Measurements from ENCODE around the gene TPSG1. TPM values are rescaled to one million over a fixed set of nuclear protein-coding genes. Genes with fewer than 3 reads are reported as not detected.
"Not testable (repeated sequence)": the region's sequence is repeated elsewhere in the genome, so short reads cannot be mapped to it uniquely, and the experiment has no call there.

Gene TPSG1
- not detected for polyA plus RNA-seq (2012; ENCODE audit: missing spikeins)

DNA sequence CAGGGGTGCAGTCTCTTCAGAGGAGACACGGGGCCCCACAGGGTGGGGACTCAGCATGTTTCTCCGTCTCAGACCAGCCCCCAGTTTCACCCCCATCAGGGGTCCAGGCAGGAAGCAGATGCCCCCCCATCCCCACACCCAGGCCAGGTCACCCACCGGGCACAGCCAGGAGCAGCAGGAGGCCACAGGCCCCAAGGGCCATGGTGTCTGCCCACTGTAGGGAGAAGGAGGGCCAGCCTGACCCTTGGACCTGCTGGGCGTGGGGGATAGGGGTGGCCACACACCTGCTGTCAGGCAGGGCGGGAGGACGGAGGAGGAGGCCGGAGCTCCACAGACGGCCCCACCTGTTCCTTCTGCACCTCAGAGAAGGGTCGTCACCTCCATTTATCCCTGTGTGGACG, at the start of gene TPSG1:
TPSG1 (minus strand) TSS at position 218 of the 401 bp plus-strand sequence; CDS start at position 202, 16 bp downstream.
- FAIRE-seq (no peak), DNase-seq (ENCODE audit: insufficient read length) (no peak)
- TF ChIP-seq POLR2A (IDR thresholded peaks at IDR 0.05; ENCODE audit: low read depth, low read length) (no peak), TAF1 (IDR thresholded peaks at IDR 0.05; ENCODE audit: borderline replicate concordance, low read depth, low read length) (no peak), POLR2AphosphoS5 (IDR thresholded peaks at IDR 0.05; ENCODE audit: low read depth, low read length) (no peak)

DNA sequence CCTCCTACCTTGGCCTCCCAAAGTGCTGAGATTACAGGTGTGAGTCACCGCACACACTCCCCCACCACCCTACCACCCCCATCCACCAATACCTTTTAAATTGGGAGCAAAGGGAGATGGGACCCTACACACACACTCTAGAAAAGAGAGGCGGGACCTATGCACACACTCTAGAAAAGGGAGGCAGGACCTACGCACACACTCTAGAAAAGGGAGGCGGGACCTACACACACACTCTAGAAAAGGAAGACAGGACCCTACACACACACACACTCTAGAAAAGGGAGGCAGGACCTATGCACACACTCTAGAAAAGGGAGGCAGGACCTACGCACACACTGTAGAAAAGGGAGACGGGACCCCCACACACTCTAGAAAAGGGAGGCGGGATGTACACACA, 49.7 kb upstream of the TPSG1 start:
- TF ChIP-seq POLR2A (IDR thresholded peaks at IDR 0.05; ENCODE audit: low read depth, low read length) (no peak), POLR2AphosphoS5 (IDR thresholded peaks at IDR 0.05; ENCODE audit: low read depth, low read length) (no peak), TAF1 (IDR thresholded peaks at IDR 0.05; ENCODE audit: borderline replicate concordance, low read depth, low read length) (no peak)
- no peak for DNase-seq (ENCODE audit: insufficient read length)
- FAIRE-seq, result no peak

GRCh38 chr16:1273816-1274215, 48.7 kb upstream of the TPSG1 start:
- no peak for FAIRE-seq
- TF ChIP-seq POLR2AphosphoS5 (IDR thresholded peaks at IDR 0.05; ENCODE audit: low read depth, low read length) (no peak), POLR2A (IDR thresholded peaks at IDR 0.05; ENCODE audit: low read depth, low read length) (no peak), TAF1 (IDR thresholded peaks at IDR 0.05; ENCODE audit: borderline replicate concordance, low read depth, low read length) (no peak)

DNA sequence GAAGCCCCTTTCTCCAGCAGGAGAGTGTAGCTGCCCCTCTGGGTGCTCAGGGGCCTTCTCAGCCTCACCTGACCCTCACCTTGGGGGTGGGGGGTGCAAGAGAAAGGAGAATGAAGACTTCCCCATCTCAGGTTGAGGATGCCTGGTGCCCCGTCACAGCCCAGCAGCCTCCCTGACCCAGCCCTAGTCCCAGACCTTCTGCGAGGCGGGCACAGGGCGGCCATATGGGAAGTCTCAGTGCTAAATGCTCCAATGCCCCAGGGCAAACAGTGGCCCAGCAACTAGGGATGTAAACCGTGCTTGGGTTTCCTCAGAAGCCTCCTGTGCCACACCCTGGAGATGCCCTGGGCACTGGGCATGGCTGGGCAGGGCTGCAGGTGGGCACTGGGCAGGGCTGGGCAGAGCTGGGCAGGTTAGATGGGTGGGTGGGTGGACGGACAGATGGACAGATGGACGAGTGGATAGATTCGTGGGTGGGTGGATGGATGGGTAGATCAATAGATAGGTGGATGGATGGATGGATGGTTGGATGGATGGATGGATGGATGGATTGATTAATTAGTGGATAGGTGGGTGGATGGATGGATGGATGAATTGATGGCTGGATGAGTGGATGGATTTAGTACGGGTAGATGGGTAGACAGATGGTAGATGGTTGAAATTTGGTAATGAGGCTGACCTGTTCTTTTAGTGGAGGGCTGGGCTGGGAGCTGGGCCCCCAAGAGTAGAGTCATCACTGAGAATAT, 47.6 kb upstream of the TPSG1 start:
- DNase-seq (ENCODE audit: insufficient read length) (no peak), FAIRE-seq (no peak)
- TF ChIP-seq TAF1 (IDR thresholded peaks at IDR 0.05; ENCODE audit: borderline replicate concordance, low read depth, low read length) (no peak), POLR2AphosphoS5 (IDR thresholded peaks at IDR 0.05; ENCODE audit: low read depth, low read length) (no peak), POLR2A (IDR thresholded peaks at IDR 0.05; ENCODE audit: low read depth, low read length) (no peak)

More at GRCh38 chr16:1273816-1274215, 48.7 kb upstream of the TPSG1 start:
- DNase-seq (ENCODE audit: insufficient read length), result no peak

GRCh38 chr16:1271724-1272413, 46.8 kb upstream of the TPSG1 start:
- not testable (repeated sequence) for DNase-seq (ENCODE audit: insufficient read length); FAIRE-seq

GRCh38 chr16:1271380-1271723, 46.3 kb upstream of the TPSG1 start:
- no peak for FAIRE-seq
- TF ChIP-seq POLR2AphosphoS5 (IDR thresholded peaks at IDR 0.05; ENCODE audit: low read depth, low read length) (no peak), TAF1 (IDR thresholded peaks at IDR 0.05; ENCODE audit: borderline replicate concordance, low read depth, low read length) (no peak), POLR2A (IDR thresholded peaks at IDR 0.05; ENCODE audit: low read depth, low read length) (no peak)
- no peak for DNase-seq (ENCODE audit: insufficient read length)

- not testable (repeated sequence) for FAIRE-seq; DNase-seq (ENCODE audit: insufficient read length)
Observed at GRCh38 chr16:1269418-1269817, 44.4 kb upstream of the TPSG1 start.

- no peak for DNase-seq (ENCODE audit: insufficient read length)
- no peak for TF ChIP-seq POLR2A (IDR thresholded peaks at IDR 0.05; ENCODE audit: low read depth, low read length)
- no peak for TF ChIP-seq TAF1 (IDR thresholded peaks at IDR 0.05; ENCODE audit: borderline replicate concordance, low read depth, low read length)
- no peak for TF ChIP-seq POLR2AphosphoS5 (IDR thresholded peaks at IDR 0.05; ENCODE audit: low read depth, low read length)
- FAIRE-seq, result no peak
Observed at GRCh38 chr16:1265826-1266225, 40.8 kb upstream of the TPSG1 start.

GRCh38 chr16:1265090-1265630, 40.1 kb upstream of the TPSG1 start:
- TF ChIP-seq POLR2AphosphoS5 (IDR thresholded peaks at IDR 0.05; ENCODE audit: low read depth, low read length) (no peak), POLR2A (IDR thresholded peaks at IDR 0.05; ENCODE audit: low read depth, low read length) (no peak), TAF1 (IDR thresholded peaks at IDR 0.05; ENCODE audit: borderline replicate concordance, low read depth, low read length) (no peak)
- FAIRE-seq, result no peak
- no peak for DNase-seq (ENCODE audit: insufficient read length)

- TF ChIP-seq POLR2A (IDR thresholded peaks at IDR 0.05; ENCODE audit: low read depth, low read length), result no peak
- no peak for TF ChIP-seq TAF1 (IDR thresholded peaks at IDR 0.05; ENCODE audit: borderline replicate concordance, low read depth, low read length)
- TF ChIP-seq POLR2AphosphoS5 (IDR thresholded peaks at IDR 0.05; ENCODE audit: low read depth, low read length), result no peak
Observed at GRCh38 chr16:1264345-1265089, 39.4 kb upstream of the TPSG1 start.

DNA sequence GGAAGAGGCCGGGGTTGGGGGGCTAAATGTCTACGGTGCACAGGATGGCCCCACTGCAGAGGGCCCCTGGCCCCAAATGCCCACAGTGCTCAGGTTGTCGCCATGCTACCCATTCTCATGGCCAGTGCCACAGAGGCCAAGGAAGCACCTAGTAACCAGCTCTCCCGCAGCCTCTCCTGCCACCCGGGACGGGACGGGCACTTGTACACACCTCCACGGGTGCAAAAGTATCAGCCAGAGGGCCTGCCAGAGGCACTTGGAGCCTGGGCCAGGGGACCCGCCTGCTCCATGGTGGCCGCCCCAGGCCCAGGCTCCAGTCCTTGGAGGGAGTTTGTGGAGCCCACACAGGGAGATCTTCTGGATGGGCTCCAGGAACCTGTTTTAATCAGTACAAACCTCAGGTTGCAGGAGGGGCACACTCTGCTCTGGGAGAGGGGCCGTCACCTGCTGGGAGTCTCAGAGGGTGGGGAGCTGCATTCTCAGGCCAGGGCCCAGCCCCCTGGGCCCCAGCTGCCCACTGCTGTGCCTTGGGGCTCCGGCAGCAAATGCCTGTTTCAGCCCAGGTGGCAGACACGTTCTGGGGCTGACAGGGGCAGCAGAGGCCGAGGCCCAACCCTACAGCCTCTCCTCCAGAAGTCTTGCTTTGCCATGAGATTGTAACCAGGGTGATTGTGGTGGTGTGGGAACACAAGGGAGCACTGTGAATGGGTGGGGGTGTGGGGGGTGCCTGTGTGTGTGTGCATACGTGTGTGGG, 38.7 kb upstream of the TPSG1 start:
- FAIRE-seq, result no peak
- no peak for TF ChIP-seq POLR2A (IDR thresholded peaks at IDR 0.05; ENCODE audit: low read depth, low read length)
- no peak for TF ChIP-seq TAF1 (IDR thresholded peaks at IDR 0.05; ENCODE audit: borderline replicate concordance, low read depth, low read length)
- TF ChIP-seq POLR2AphosphoS5 (IDR thresholded peaks at IDR 0.05; ENCODE audit: low read depth, low read length), result no peak
- DNase-seq (ENCODE audit: insufficient read length), result no peak

More at GRCh38 chr16:1264345-1265089, 39.4 kb upstream of the TPSG1 start:
- FAIRE-seq (no peak), DNase-seq (ENCODE audit: insufficient read length) (no peak)

Data from GM12892 (cell line).